Measurements from ENCODE around the gene ITGB1BP1.

The ITGB1BP1 gene, protein sequence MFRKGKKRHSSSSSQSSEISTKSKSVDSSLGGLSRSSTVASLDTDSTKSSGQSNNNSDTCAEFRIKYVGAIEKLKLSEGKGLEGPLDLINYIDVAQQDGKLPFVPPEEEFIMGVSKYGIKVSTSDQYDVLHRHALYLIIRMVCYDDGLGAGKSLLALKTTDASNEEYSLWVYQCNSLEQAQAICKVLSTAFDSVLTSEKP
- long read RNA-seq, donor 1, full-length matches to known transcripts = 35 of 45 reads
- long read RNA-seq, donor 1, partial matches to known transcripts = 10 of 45 reads
- long read RNA-seq, donor 1, other reads (novel, unspliced or antisense) = 0 of 45 reads
- long read RNA-seq, donor 2, full-length matches to known transcripts = 14 of 20 reads
- long read RNA-seq, donor 2, partial matches to known transcripts = 6 of 20 reads
- long read RNA-seq, donor 2, other reads (novel, unspliced or antisense) = 0 of 20 reads
- long read RNA-seq, donor 3, full-length matches to known transcripts = 13 of 21 reads
- long read RNA-seq, donor 3, partial matches to known transcripts = 8 of 21 reads
- long read RNA-seq, donor 3, other reads (novel, unspliced or antisense) = 0 of 21 reads
- long read RNA-seq, donor 4, full-length matches to known transcripts = 18 of 33 reads
- long read RNA-seq, donor 4, partial matches to known transcripts = 15 of 33 reads
- long read RNA-seq, donor 4, other reads (novel, unspliced or antisense) = 0 of 33 reads
- long read RNA-seq, donor 5, full-length matches to known transcripts = 37 of 37 reads
- long read RNA-seq, donor 5, partial matches to known transcripts = 0 of 37 reads
- long read RNA-seq, donor 5, other reads (novel, unspliced or antisense) = 0 of 37 reads
- long read RNA-seq, donor 6, full-length matches to known transcripts = 20 of 26 reads
- long read RNA-seq, donor 6, partial matches to known transcripts = 6 of 26 reads
- long read RNA-seq, donor 6, other reads (novel, unspliced or antisense) = 0 of 26 reads
- long read RNA-seq, donor 7, full-length matches to known transcripts = 24 of 24 reads
- long read RNA-seq, donor 7, partial matches to known transcripts = 0 of 24 reads
- long read RNA-seq, donor 7, other reads (novel, unspliced or antisense) = 0 of 24 reads
- long read RNA-seq, donor 8, full-length matches to known transcripts = 21 of 21 reads
- long read RNA-seq, donor 8, partial matches to known transcripts = 0 of 21 reads
- long read RNA-seq, donor 8, other reads (novel, unspliced or antisense) = 0 of 21 reads

DNA sequence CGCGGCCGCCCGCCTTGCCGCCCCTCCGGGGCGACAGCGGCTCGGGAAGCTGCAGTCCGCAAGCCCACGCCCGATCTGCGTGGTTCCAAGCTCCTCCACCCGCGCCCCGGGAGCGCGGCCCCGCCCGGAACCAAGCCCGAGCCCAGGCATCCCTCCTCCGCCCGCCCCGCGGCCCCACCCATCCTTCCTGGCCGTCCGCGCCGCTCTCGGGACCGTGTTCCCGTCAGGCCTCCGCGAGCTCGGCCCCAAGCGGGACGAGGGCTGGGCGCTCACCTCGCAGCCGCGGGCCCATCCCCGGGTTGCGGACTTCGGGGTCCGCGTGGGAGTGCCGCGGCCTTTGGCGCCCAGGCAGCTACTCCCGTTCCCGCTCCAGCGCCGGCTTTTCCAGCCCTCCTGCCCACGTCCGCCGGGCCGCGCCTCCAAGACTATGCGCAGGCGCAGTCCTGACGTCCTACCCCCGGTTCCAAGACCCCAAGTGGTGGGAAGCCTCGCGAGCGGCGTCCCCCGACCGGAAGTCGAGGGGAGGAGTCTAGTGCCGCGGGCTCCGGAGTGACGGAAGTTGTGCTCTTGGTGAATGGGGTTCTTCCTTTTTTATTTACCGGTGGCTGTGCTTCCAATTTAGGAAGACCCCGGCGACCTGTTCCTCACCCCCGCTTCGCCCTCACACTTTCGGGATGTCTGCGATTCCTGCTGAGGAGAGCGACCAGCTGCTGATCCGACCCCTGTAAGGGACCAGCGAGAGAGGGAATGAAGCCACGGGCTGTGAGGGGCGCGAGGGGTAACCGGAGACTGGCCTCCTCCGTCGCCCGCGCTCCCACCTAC, at the start of gene ITGB1BP1, which contains the start of gene CPSF3:
ITGB1BP1 (minus strand) TSS at position 429 of the 822 bp plus-strand sequence. CDS start 4,831 bp downstream, outside the sequence.
CPSF3 (plus strand) TSS at position 555 of the 822 bp plus-strand sequence; CDS start at position 675, 120 bp downstream.
- DNase-seq = peak; percentile 98

DNA sequence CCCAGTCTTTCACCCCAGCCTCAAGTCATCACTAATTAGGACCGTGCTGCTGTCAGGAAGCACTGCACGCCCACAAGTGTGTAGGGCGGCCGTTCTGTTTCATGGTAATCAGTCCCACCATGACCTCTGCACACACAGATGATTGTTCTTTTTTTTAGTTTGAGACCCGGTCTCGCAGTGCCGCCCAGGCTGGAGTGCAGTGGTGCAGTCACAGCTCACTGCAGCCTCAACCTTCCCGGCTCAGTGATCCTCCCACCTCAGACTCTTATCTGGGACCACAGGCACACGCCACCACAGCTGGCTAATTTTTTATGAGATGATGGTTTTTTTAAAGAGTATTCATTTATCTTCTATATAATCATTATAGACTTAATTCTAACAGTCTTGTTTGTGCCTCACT, 49.2 kb upstream of the ITGB1BP1 start:
- no peak for DNase-seq

DNA sequence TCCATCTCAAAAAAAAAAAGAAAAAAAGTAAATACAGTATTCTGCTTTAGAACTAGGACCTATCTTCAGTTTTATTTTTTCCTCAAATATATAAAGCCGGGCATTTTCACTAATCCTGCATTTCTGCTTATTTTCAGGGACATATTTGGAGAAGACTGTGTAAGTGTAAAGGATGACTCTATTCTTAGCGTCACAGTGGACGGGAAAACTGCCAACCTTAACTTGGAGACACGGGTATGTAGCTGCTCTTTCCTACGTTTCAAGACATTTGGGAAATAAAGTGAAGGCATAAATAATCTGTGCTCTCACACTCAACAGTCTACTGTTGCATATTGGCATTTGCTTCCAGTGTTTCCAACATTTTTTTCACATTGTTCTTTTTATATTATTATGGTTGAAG, 47.9 kb upstream of the ITGB1BP1 start:
- DNase-seq = no peak

DNA sequence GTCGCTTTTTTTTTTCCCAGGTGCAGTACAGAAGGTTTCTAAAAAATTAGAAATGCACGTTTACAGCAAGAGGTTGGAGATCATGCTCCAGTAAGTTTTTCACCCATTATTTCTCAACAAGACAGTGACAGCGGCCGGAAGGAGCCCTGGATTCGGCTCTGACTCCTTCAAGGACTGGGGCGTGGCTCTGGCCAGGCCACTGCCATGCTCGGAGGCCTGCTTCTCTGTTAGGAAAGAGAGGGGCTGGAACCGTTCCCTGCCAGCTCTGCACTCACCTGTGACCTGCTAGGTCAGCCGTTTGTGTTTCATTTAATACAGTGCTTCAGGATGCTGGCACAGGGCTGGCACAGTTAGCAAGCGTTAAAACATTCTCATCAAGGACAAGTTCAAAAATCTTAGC, 44.4 kb upstream of the ITGB1BP1 start:
- no peak for DNase-seq

DNA sequence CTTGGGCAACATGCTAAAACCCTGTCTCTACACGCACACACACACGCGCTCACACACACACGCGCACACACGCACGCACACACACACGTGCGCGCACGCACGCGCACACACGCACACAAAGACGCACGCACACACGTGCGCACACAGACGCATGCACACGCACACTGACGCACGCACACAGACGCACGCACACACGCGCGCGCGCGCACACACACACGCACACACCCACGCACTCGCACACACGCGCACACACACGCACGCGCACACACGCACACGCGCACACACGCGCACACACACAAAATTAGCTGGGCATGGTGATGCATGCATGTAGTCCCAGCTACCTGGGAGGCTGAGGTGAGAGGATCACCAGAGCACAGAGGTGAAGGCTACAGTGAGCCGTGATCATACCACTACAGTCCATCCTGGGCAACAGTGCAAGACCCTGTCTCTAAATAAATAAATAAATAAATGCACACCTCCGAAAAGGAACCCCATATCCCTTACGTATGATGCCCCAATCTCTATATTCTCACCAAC, 42.9 kb upstream of the ITGB1BP1 start:
- DNase-seq = no peak

DNA sequence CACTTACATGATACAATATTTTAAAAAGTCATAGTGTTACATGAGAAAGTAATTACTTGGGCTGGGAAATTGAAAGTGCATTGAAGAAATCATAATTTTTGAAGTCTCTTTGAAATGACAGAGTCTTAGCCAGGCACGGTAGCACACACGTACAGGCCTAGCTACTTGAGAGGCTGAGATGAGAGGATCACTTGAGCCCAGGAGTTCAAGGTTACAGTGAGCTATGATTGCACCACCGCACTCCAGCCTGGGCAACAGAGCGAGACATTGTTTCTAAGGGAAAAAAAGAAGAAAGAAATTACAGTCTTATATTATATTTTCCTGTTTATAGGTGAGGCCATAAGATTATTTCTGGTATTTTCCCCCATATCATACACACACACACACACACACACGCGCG, 41.8 kb upstream of the ITGB1BP1 start:
- no peak for DNase-seq

DNA sequence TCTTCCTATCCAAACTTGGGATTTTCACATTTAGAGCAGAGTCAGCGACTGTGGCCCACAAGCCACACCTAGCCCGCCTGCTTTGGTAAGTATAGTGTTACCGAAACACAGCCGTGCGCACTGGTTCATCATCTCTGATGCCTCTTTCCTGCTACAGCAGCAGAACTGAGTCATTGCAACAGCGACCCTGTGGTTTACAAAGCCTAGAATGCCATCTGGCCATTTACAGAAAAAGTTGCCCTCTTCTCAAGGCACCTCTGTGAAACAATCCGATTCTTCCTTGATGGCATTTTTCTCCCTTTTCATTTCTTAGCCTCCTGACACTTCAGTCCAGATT, 40.3 kb upstream of the ITGB1BP1 start:
- DNase-seq = no peak

DNA sequence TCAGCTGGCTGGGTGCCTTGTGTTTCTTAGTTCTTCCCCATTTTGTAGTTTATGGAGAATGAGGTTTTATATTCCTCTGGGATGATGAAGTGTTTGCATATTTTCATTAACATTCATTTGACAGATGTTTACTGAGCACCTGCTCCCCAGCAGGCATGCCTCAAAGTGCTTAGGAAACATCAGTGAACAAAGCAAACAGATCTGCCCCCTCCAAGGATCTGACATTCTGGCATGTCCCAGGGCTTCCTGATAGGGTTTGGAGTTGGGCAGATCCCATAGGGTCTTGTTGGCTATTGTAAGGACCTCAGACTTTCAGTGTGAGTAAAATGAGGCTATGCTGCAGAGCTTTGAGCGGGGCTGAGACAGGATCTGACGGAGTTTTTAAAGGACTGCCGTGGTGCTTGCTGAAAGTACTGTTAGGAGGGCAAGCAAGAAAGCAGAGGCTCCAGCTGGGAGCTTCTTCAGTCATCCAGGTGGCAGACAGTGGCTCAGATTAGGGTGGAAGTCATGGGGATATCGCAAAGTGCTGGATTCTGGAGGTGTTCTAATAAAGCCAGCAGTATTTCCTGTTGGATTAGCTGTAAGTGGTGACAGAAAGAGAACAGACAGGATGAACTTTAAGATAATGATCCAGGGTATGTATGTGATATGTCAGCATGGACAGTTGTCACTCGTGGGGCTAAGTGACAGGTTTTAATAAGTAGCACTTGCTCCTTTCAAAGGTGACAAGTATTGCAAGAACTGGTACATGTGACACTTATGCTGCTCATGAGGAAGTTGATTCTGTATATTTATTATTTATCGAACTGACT, 39.8 kb upstream of the ITGB1BP1 start:
- no peak for DNase-seq

DNA sequence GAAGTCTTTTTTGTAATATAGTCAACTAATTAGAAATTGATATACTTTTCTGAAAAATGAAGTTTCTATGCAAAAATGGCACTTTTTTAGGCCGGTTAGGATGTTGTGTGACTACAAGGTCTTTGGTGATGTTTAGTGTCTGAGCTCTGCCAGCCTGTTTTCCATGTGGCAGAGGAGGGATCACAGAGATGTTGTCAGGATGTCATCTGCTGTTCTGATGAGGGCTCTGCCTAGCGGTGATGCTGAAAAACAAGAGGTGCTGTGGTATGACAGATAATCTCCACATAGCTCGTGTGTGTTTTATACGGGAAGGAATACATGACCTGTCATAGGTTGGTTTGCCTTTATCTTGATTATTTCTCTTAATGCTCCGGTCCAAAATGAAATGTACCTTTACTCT, 39.0 kb upstream of the ITGB1BP1 start:
- DNase-seq = no peak

DNA sequence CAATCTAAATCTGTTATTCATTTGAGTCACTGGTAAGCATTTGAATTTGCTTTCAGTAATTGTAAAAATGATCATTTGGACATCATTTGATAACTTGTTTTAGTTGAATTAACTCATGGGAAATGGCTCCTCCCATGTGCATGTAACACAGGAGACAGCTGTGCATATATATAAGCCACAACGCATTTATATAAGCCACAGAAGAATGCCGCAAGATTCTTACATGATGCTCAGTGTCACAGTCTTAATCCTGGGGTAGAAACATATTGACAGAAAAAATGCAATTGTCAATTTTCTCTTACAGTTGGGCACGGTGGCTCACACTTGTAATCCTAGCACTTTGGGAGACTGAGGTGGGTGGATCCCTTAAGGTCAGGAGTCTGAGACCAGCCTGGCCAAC, 37.8 kb upstream of the ITGB1BP1 start:
- no peak for DNase-seq

DNA sequence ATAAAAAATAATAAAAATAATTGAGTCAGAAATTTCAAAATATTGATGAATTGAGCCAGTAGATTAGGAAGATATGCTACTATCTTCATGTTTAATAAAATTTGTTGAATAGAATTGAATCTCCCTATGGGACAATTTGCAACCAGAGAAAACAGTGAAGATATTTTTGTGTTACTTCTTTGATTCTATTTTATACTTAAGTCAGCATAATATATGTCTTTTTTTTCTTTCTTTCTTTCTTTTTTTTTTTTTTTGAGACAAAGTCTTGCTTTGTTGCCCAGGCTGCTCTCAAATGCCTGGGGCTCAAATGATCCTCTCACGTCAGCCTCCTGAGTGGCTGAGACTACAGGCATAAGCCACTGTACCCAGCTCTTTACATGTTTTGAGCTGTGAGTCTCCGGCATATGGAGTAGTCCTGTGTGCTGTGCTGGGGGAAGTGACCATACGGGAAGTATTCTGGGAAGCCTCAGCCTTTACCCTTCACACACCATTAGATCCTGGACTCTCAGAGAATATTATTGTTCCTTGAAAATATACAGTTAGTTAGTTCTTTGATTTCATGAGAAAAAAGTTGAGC, 37.2 kb upstream of the ITGB1BP1 start:
- no peak for DNase-seq

DNA sequence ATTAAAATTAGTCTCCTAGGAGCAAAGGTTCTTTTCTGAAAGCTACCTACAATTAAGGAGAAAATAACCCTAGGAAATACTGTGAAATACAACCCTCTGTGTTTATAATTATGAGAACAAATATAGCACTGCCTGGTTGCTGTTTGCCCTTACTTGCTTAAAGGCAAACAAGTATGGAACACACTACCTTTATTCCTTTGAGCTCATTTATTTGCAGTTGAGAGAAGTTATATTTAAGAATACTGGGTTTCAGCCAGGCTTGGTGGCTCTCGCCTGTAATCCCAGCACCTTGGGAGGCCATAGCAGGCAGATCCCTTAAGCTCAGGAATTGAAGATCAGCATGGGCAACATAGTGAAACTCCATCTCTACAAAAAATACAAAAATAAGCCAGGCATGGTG, 27.9 kb upstream of the ITGB1BP1 start:
- DNase-seq = no peak

DNA sequence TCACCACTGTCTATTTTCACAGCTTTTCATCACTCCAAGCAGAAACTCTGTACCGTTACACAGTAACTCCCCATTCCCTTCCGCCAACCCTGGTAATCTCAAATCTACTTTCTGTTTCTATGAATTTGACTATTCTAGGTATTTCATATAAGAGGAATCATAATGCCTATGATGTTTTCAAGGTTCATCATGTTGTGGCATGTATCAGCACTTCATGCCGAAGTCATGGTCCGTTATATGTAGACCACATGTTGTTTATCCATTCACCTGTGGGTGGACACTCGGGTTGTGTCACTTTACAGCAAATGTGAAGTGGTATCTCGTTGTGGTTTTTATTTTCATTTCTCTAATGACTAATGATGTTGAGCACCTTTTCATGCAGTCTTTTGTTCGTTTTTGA, 21.8 kb upstream of the ITGB1BP1 start:
- no peak for DNase-seq

DNA sequence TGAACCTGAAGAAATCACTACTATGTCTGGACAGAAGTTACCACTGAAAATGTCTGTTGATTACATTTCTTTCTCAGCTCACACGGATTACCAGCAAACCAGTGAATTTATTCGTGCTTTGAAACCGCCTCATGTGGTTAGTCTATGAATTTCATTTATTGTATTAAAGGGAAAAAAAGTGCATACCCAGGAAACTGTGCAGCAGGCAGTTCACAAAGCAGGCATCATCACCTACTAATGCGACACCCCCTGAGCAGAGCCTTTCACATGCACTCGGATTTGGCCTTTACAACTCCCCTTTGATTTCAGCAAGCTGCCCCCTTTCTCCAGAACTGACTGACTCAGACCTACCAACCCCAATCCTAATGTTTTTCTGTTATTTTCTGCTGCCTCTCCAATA, 20.2 kb upstream of the ITGB1BP1 start:
- DNase-seq = no peak

DNA sequence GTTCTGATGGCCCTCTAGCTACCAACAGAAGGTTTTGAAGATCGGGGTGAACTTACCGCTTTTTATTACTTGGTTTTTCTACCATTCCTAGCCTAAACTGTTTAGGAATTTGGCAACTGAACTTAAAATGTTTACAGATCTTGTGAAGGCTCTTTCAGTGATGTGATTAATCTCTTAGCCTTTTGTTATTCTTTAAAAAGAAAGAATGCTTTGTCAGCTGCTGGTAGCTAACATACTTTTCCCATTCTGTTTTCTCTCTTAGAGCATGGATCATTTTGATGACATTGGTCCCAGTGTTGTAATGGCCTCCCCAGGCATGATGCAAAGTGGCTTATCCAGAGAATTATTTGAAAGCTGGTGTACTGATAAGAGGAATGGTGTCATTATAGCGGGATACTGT, 18.2 kb upstream of the ITGB1BP1 start:
- DNase-seq = no peak

DNA sequence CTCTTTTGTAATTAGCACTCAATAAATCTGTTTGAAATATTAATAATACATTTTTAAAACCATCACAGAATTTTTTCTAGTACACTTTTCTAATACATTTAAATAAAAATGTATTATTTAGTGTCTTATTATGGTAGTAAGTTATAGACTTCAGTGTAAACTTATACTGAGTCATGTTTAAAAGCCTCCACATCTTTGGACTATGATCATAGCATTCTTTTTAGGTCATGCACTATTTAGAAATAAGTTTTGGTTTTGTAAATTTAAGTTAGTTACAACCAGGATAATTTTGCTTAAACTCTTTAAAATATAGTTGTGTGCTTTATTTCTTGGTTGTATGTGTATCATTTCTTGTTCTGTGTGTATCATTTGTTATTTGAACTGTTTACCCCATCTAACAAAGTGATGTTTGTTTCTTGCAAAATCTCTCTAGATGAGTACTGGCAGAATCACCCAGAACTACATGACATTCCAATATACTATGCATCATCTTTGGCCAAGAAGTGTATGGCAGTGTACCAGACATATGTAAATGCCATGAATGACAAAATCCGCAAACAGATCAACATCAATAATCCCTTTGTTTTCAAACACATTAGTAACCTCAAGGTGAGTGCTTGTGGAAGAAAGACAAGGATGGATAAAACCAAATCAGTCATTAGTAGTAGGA, 16.9 kb upstream of the ITGB1BP1 start:
- DNase-seq = no peak

DNA sequence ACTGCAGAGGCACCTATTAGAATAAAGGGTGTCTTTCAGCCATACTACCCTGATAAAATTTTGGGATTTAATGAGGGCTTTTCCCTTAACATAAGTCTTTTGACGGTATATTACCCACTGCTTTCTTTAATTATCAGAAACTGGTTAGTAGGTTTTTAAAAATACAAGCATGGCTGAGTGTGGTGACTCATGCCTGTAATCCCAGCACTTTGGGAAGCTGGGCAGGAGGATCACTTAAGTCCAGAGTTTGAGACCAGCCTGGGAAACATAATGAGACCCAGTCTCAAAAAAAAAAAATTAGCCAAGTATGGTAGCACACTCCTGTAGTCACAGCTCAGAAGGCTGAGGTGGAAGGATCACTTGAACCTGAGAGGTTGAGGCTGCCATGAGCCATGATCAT, 16.2 kb upstream of the ITGB1BP1 start:
- DNase-seq = no peak

DNA sequence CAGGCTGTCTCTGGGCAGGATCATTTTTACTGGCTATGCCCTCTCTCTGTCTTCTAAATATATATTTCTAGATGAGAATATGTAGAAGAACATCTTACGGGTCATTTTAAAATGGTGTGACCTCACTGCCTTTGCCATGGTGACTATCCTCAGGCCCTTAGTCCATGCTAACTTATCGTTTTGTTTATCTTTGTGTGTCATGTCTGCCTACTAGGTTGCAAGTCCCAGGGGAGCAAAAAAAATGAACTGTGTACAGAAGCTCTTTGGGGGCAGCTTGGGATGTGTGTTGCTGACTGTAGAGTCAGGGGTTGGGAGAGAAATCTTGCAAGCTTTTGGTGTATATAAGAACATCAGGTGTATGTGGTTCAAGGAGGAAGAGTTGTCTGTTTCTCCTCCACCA, 11.2 kb upstream of the ITGB1BP1 start:
- no peak for DNase-seq
